Measurements from ENCODE around the gene EHBP1.

The EHBP1 gene

GRCh38 chr2:62716768-62717167 is 11.3 kb downstream of the EHBP1 start:
- Histone ChIP-seq H3K27me3 (ENCODE audit: control insufficient read depth, low read length) (no peaks in the 10 kb centered on the region), H3F3A (ENCODE audit: control insufficient read depth, insufficient read depth) (no peaks in the 10 kb centered on the region), H3K4me1 (ENCODE audit: control insufficient read depth, low read length) (no peaks in the 10 kb centered on the region), H3K9me3 (ENCODE audit: control insufficient read depth, insufficient read depth, low read length) (no peaks in the 10 kb centered on the region), H3K9me2 (replicated peaks; ENCODE audit: control insufficient read depth, low read length) (no peaks in the 10 kb centered on the region), H3K4me3 (ENCODE audit: low read length) (no peak overlapping the region), H3K4me2 (ENCODE audit: low read length) (no peak overlapping the region), H3K79me2 (ENCODE audit: control insufficient read depth, low read length) (peaks cover 68% of the 10 kb centered on the region), H3K27ac (ENCODE audit: low read depth, low read length) (no peak overlapping the region), H3K36me3 (ENCODE audit: control insufficient read depth, low read length) (peaks cover 9% of the 10 kb centered on the region), H4K20me1 (ENCODE audit: control insufficient read depth, insufficient read depth, low read depth, low read length) (no peaks in the 10 kb centered on the region)
- no peak for TF ChIP-seq EZH2phosphoT487 (IDR thresholded peaks at IDR 0.05; ENCODE audit: borderline replicate concordance, low read length)
- TF ChIP-seq CTCF (IDR thresholded peaks at IDR 0.05; ENCODE audit: low read depth, low read length, poor library complexity, severe bottlenecking): no peak

DNA sequence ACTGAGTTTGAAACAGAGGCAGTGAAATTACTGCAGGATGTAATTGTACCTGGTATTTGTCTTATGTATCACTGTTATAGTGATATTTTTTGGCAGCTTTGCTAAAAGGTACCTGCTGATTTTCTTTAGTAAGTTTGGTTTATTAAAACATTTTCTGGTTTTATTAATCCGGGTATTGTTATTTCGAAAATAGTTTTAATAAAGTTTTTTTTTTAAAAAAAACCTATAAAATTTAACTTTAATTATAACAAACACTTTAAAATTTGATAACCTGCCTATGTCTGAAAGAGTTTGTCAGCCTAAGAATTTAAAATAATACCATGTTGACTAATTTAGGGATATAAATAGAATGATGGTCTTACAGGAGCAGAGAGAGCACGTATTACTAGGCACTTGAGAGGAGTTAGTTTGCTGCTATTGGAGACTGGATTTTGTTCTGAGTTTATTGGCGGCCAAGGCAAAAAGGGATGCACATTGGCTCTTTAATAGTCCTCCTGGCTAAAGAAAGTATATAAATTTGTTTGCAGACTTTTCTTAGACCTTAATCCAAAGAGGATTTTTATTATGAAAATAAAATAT is 12.1 kb downstream of the EHBP1 start:
- H3K79me2 ChIP-seq (ENCODE audit: control insufficient read depth, low read length): peaks cover 68% of the 10 kb centered on the region
- no peak overlapping the region for H3K4me2 ChIP-seq (ENCODE audit: low read length)
- no peaks in the 10 kb centered on the region for H3K9me2 ChIP-seq (replicated peaks; ENCODE audit: control insufficient read depth, low read length)
- TF ChIP-seq EZH2phosphoT487 (IDR thresholded peaks at IDR 0.05; ENCODE audit: borderline replicate concordance, low read length): no peak
- TF ChIP-seq CTCF (IDR thresholded peaks at IDR 0.05; ENCODE audit: low read depth, low read length, poor library complexity, severe bottlenecking): no peak
- no peaks in the 10 kb centered on the region for H3F3A ChIP-seq (ENCODE audit: control insufficient read depth, insufficient read depth)
- no peaks in the 10 kb centered on the region for H3K9me3 ChIP-seq (ENCODE audit: control insufficient read depth, insufficient read depth, low read length)
- H3K27me3 ChIP-seq (ENCODE audit: control insufficient read depth, low read length): no peaks in the 10 kb centered on the region
- no peaks in the 10 kb centered on the region for H4K20me1 ChIP-seq (ENCODE audit: control insufficient read depth, insufficient read depth, low read depth, low read length)
- H3K27ac ChIP-seq (ENCODE audit: low read depth, low read length): no peak overlapping the region
- no peak overlapping the region for H3K4me3 ChIP-seq (ENCODE audit: low read length)
- 0 out of 2 replicates have a peak, but pooled peaks cover 10% of the 10 kb centered on the region for H3K36me3 ChIP-seq (ENCODE audit: control insufficient read depth, low read length)
- H3K4me1 ChIP-seq (ENCODE audit: control insufficient read depth, low read length): no peaks in the 10 kb centered on the region

DNA sequence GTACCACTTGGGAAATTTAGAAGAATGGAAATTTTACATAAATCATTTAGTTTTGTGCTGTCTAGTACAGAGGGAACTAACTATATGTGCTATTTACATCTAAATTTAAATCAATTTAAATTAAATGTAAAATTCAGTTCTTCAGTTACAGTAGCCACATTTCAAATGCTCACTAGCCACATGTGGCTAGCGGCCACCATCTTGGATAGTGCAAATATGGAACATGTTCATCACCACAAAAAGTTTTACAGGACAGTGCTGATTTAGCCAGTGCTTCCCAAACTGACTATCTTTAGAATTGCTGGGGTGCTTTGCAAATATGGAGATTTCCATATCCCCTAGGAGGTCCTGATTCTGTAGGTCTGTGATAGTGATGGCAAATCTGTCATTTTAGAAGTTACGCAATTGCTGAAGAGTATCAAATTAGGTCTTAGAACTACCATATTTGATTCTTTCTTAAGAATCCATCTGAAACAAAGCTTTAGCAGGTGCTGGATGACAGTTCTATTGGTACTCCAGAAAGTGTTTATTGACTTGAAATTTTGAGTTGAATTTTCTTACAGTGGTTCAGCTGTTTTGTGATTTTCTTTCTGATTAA is 12.8 kb downstream of the EHBP1 start:
- Histone ChIP-seq H3K79me2 (ENCODE audit: control insufficient read depth, low read length) (peaks cover 74% of the 10 kb centered on the region), H3K27ac (ENCODE audit: low read depth, low read length) (no peak overlapping the region), H3K4me3 (ENCODE audit: low read length) (no peak overlapping the region), H3K36me3 (ENCODE audit: control insufficient read depth, low read length) (0 out of 2 replicates have a peak, but pooled peaks cover 11% of the 10 kb centered on the region), H3F3A (ENCODE audit: control insufficient read depth, insufficient read depth) (no peaks in the 10 kb centered on the region), H3K27me3 (ENCODE audit: control insufficient read depth, low read length) (no peaks in the 10 kb centered on the region), H3K9me3 (ENCODE audit: control insufficient read depth, insufficient read depth, low read length) (no peaks in the 10 kb centered on the region), H3K4me1 (ENCODE audit: control insufficient read depth, low read length) (no peaks in the 10 kb centered on the region), H3K9me2 (replicated peaks; ENCODE audit: control insufficient read depth, low read length) (no peaks in the 10 kb centered on the region), H3K4me2 (ENCODE audit: low read length) (no peak overlapping the region), H4K20me1 (ENCODE audit: control insufficient read depth, insufficient read depth, low read depth, low read length) (no peaks in the 10 kb centered on the region)
- TF ChIP-seq EZH2phosphoT487 (IDR thresholded peaks at IDR 0.05; ENCODE audit: borderline replicate concordance, low read length) (no peak), CTCF (IDR thresholded peaks at IDR 0.05; ENCODE audit: low read depth, low read length, poor library complexity, severe bottlenecking) (no peak)
